Prostate gland (tissue), 2 donors: ENCODE data around the gene CUL3.

Source experiments
- POLR2A ChIP-seq: fragments of 450-650 bp; IDR thresholded peaks from one replicate; pipeline ENCODE4 v1.6.1; 2016; ENCODE audit warnings: antibody characterized with exemption, mild to moderate bottlenecking
- POLR2AphosphoS5 ChIP-seq: sonication (generic); formaldehyde crosslinking; IDR thresholded peaks from one replicate; pipeline ENCODE4 v1.6.1; 2017; ENCODE audit warnings: antibody characterized with exemption
- TF ChIP-seq, protein P1 (sequence below), 4 experiments: fragments of 200-600 bp in 2 of 4; fragments of 450-650 bp in 2 of 4; sonication (generic) in 2 of 4; IDR thresholded peaks; 1 replicate in 3 of 4; 2 replicates in 1 of 4; pipeline ENCODE4 v1.5.1; 2016 to 2019; ENCODE audit warnings: antibody characterized with exemption in 4 of 4, mild to moderate bottlenecking in 2 of 4, moderate library complexity in 2 of 4

DNA sequence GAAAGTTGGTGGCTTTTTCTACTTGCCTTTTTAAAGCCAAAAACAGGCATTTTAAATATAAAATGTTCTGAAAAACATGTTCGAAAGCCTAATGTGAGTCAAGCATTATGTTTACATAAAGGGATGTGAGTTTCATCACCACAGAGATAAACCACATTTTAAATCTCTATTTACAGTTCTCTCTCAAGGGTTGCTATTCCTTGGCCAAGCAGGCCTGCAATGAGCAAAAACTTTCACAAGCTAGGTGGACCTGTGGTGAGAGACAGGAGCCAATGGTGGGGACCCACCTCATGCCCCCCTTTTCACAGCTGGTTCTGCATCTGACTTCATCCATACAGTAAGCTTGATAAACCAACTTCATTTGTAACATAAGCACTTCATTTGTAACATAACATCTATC is 65.1 kb downstream of the CUL3 start:
- TF ChIP-seq POLR2A: no peak
- TF ChIP-seq, protein P1, sequence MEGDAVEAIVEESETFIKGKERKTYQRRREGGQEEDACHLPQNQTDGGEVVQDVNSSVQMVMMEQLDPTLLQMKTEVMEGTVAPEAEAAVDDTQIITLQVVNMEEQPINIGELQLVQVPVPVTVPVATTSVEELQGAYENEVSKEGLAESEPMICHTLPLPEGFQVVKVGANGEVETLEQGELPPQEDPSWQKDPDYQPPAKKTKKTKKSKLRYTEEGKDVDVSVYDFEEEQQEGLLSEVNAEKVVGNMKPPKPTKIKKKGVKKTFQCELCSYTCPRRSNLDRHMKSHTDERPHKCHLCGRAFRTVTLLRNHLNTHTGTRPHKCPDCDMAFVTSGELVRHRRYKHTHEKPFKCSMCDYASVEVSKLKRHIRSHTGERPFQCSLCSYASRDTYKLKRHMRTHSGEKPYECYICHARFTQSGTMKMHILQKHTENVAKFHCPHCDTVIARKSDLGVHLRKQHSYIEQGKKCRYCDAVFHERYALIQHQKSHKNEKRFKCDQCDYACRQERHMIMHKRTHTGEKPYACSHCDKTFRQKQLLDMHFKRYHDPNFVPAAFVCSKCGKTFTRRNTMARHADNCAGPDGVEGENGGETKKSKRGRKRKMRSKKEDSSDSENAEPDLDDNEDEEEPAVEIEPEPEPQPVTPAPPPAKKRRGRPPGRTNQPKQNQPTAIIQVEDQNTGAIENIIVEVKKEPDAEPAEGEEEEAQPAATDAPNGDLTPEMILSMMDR (IDR thresholded peaks at IDR 0.05): no peak
- TF ChIP-seq POLR2AphosphoS5: no peak
